Astrocyte of the cerebellum (primary cell): ENCODE data around the gene DHX38.

Source experiments
- DNase-seq: peaks from one replicate; pipeline ENCODE4 v3.0.0-alpha.2; 2011; ENCODE audit warnings: low read depth
- H3K4me3 ChIP-seq: 2 replicates; pipeline ENCODE4 v1.5.1; 2011; ENCODE audit warnings: mild to moderate bottlenecking, low read depth, low read length, moderate library complexity
- CTCF ChIP-seq: IDR thresholded peaks from 2 replicates; pipeline ENCODE4 v1.5.1; 2012; ENCODE audit warnings: low read length, low read depth, moderate library complexity, mild to moderate bottlenecking; ENCODE audit errors: missing control alignments
- in situ Hi-C: cut with HindIII; loops from 2 replicates; pipeline ENCODE4 v1.10.0; 2017; ENCODE audit warnings: low sequenced_read_pairs

DHX38 gene

GRCh38 chr16:72104905-72105304, 11.3 kb downstream of the DHX38 start:
- in situ Hi-C loops: no loop called here
- no peak for TF ChIP-seq CTCF
- H3K4me3 ChIP-seq: no peak overlapping the region
- no peak for DNase-seq

DNA sequence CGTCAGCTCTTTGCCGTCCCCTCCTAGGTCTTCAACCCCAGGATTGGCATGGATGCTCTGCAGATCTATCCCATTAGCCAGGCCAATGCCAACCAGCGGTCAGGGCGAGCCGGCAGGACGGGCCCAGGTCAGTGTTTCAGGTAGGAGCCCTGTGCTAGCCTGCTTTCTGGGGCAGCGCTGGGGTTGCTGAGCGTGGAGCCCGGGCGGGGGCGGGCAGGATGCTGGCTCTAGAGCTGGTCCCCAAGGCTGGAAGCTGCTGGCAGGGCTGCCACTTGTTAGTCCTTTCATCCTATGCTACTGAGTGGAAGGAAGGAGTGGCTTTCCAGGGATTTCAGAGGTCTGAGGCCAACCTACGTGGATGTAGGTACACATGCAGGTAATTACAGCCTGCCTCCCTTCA, 12.3 kb downstream of the DHX38 start:
- no peak for TF ChIP-seq CTCF
- no peak for DNase-seq
- in situ Hi-C loops: no loop called here
- no peak overlapping the region for H3K4me3 ChIP-seq

- DNase-seq: no peak
- no peak for TF ChIP-seq CTCF
- no peak overlapping the region for H3K4me3 ChIP-seq
- in situ Hi-C loops: no loop called here
These were observed 13.7 kb downstream of the DHX38 start for GRCh38 chr16:72107371-72107770.

DNA sequence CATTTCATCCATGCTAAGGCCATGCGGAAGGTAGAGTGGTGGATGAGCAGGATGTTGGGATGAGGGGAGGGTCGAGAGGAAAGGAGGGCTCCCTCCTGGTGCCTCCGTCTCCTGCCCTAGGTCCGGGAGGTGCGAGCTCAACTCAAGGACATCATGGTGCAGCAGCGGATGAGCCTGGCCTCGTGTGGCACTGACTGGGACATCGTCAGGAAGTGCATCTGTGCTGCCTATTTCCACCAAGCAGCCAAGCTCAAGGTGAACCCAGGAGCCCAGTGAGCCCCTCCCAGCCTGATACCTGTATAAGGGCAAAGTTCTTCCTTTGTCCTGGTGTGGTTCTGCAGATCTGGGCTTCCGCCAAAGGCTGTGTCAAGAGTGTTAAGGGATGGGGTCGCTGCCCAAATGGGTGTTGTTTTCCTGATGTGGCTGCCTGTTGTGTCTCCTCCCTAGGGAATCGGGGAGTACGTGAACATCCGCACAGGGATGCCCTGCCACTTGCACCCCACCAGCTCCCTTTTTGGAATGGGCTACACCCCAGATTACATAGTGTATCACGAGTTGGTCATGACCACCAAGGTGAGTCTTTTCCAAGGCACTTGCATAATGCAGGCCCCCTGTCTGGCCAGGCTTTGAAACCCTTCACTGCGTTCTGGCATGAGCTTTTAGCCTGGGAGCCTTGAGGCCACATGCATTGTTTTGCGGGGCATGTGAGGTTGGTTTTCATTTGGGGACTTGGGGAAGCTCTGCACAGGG, 14.9 kb downstream of the DHX38 start:
- TF ChIP-seq CTCF: no peak
- in situ Hi-C loops: no loop called here
- no peak for DNase-seq

GRCh38 chr16:72109300-72109699, 15.7 kb downstream of the DHX38 start:
- in situ Hi-C loops: no loop called here
- TF ChIP-seq CTCF: no peak
- no peak overlapping the region for H3K4me3 ChIP-seq
- DNase-seq: no peak

More for the DNA sequence above, 14.9 kb downstream of the DHX38 start:
- no peak overlapping the region for H3K4me3 ChIP-seq

DNA sequence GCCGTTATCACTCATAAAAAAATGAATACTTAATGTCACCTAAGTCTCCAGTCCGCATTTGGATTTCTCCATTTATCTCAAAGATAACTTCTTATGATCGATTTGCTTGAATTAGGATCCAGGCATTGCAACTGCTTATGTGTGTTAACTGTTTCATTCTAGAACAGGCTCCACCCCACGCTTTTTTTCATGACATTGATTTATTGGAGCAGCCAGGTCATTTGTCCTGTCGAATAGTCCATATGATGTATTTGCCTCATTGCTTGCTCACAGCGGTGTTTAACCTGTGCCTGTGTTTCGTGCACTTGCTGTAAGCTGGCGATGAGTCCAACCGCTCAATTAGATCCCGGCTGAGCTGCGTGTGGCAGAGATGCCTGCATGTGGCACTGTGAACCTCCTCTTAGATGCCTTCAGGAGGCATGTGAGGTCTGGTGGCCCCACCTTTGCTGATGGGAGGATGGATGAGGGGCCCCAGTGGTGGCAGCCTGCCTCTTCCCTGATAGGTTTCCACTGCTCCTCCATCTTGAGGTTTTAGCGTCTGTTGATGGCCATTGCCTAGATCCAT, 16.4 kb downstream of the DHX38 start:
- no peak for TF ChIP-seq CTCF
- no peak for DNase-seq
- in situ Hi-C loops: no loop called here
- H3K4me3 ChIP-seq: no peak overlapping the region
